ENCODE measurements around the gene ADAMTS9. TPM values are rescaled to one million over a fixed set of nuclear protein-coding genes. Genes with fewer than 3 reads are reported as not detected.

ADAMTS9 gene
- total and polyA plus RNA-seq, 2 experiments from 2014 or later = 0.31 to 0.81 TPM

DNA sequence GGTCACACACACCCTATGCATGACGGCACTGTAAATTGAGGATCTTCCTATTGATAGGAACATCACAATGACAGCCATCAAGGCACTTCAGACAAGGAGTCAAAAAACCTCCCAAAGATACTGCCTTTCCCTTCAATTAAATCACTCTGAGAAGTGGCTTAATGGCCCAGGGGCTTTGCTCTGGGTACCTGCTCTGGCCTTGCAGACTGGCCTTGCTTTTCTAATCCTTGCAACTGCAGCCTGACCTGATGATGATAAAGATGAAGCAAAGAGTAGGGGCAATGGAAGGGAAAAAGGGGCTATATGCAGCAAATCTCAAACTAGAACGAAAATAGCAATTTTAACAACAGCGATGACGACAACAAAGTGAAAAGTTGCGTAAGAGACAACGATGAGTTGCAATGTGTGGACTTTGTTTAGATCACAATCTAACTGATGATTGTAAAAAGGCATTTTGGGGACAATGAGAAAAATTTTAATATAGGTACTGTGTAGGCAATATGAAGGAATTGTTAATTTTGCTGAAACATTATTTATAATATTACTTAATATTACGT lies 14.6 kb downstream of the ADAMTS9 start (continued):
- TF ChIP-seq, protein P1, sequence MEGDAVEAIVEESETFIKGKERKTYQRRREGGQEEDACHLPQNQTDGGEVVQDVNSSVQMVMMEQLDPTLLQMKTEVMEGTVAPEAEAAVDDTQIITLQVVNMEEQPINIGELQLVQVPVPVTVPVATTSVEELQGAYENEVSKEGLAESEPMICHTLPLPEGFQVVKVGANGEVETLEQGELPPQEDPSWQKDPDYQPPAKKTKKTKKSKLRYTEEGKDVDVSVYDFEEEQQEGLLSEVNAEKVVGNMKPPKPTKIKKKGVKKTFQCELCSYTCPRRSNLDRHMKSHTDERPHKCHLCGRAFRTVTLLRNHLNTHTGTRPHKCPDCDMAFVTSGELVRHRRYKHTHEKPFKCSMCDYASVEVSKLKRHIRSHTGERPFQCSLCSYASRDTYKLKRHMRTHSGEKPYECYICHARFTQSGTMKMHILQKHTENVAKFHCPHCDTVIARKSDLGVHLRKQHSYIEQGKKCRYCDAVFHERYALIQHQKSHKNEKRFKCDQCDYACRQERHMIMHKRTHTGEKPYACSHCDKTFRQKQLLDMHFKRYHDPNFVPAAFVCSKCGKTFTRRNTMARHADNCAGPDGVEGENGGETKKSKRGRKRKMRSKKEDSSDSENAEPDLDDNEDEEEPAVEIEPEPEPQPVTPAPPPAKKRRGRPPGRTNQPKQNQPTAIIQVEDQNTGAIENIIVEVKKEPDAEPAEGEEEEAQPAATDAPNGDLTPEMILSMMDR (conservative IDR thresholded peaks at IDR 0.05; ENCODE audit: low read depth in 2 of 2) = no peak
- TF ChIP-seq EZH2 (IDR thresholded peaks at IDR 0.05; ENCODE audit: low read depth, unreplicated experiment) (no peak), ZNF114 (CRISPR knock-in tag; IDR thresholded peaks at IDR 0.05) (no peak), POLR2AphosphoS5 (IDR thresholded peaks at IDR 0.05; ENCODE audit: low read depth) (no peak)
- TF ChIP-seq, protein P2, sequence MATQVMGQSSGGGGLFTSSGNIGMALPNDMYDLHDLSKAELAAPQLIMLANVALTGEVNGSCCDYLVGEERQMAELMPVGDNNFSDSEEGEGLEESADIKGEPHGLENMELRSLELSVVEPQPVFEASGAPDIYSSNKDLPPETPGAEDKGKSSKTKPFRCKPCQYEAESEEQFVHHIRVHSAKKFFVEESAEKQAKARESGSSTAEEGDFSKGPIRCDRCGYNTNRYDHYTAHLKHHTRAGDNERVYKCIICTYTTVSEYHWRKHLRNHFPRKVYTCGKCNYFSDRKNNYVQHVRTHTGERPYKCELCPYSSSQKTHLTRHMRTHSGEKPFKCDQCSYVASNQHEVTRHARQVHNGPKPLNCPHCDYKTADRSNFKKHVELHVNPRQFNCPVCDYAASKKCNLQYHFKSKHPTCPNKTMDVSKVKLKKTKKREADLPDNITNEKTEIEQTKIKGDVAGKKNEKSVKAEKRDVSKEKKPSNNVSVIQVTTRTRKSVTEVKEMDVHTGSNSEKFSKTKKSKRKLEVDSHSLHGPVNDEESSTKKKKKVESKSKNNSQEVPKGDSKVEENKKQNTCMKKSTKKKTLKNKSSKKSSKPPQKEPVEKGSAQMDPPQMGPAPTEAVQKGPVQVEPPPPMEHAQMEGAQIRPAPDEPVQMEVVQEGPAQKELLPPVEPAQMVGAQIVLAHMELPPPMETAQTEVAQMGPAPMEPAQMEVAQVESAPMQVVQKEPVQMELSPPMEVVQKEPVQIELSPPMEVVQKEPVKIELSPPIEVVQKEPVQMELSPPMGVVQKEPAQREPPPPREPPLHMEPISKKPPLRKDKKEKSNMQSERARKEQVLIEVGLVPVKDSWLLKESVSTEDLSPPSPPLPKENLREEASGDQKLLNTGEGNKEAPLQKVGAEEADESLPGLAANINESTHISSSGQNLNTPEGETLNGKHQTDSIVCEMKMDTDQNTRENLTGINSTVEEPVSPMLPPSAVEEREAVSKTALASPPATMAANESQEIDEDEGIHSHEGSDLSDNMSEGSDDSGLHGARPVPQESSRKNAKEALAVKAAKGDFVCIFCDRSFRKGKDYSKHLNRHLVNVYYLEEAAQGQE (IDR thresholded peaks at IDR 0.05; ENCODE audit: unreplicated experiment) = no peak

DNA sequence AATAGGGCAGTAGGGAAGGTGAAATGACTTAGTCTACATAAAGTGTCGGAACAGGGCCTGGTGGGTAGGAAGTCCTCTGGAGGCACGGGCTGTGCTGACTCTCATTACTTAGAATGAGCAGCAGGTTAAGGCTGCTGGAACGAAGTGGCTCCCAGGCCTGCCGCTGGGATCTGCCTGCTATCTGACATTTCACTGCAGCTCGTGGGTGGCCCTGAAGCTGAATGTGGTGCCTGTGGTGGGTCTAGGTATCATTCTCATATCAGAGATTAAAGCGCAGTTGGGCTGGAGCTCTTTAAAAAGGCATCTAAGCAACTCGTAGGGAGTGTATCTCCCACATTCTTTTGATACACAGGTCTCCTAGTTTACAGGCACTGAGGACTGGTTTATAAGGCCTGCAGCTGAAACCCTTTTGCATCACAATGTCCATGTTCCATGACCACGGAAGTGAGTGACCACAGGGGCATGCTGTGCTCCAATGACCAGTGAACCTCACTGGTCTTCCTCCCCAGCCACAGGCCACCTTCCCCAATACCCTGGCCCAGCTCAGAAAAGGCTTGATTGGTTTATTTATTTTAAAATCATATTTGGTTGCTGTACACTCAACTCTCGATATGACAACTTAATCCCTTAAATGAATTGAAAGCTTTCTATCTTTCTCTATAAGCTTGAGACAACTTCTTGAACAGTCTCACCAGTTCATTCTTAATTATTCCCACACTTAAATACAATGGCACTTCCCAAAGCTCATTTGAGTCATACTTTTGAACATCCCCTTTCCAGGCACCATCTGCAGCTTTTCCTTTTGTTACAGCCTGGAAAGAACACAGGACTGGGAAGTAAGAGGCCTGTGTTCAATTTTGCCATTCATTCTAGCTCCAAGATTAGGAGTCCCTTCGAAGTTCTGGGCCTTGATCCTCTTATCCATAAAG lies 19.0 kb downstream of the ADAMTS9 start:
- peak; percentile 53 for ATAC-seq
- H3K36me3 Mint-ChIP-seq (ENCODE audit: low read depth) = no peaks in the 10 kb centered on the region
- TF ChIP-seq EZH2phosphoT487 (IDR thresholded peaks at IDR 0.05; ENCODE audit: unreplicated experiment) (no peak), ZNF114 (CRISPR knock-in tag; IDR thresholded peaks at IDR 0.05) (no peak), NANOG (IDR thresholded peaks at IDR 0.05; ENCODE audit: borderline replicate concordance) (no peak)
- TF ChIP-seq, protein P2 (IDR thresholded peaks at IDR 0.05; ENCODE audit: unreplicated experiment) = no peak

More for the DNA sequence above, 19.0 kb downstream of the ADAMTS9 start:
- no peak for DNase-seq (ENCODE audit: low spot score)
- H3K27me3 Mint-ChIP-seq (ENCODE audit: insufficient read depth, low read depth, poor library complexity) = no peaks in the 10 kb centered on the region
- Histone ChIP-seq H3K9me2 (ENCODE audit: insufficient read depth) (no peaks in the 10 kb centered on the region), H3F3A (replicated peaks; ENCODE audit: low read depth) (no peaks in the 10 kb centered on the region), H2AFZ (no peak overlapping the region), H3K4me1 (ENCODE audit: insufficient read depth) (no peaks in the 10 kb centered on the region), H3K4me3 (no peak overlapping the region), H3K27me3 (ENCODE audit: insufficient read depth) (no peaks in the 10 kb centered on the region), H3K79me2 (replicated peaks; ENCODE audit: insufficient read depth) (no peaks in the 10 kb centered on the region), H4K20me1 (replicated peaks; ENCODE audit: insufficient read depth) (0 out of 2 replicates have a peak, but pooled peaks cover 4% of the 10 kb centered on the region), H3K36me3 (ENCODE audit: insufficient read depth) (no peaks in the 10 kb centered on the region), H3K4me2 (no peak overlapping the region), H3K27ac (ENCODE audit: low read depth) (no peak overlapping the region)
- H3K4me1 Mint-ChIP-seq = peaks cover 17% of the 10 kb centered on the region
- H3K9me3 Mint-ChIP-seq = no peaks in the 10 kb centered on the region
- no peak overlapping the region for H3K4me3 Mint-ChIP-seq
- no peak overlapping the region for H3K27ac Mint-ChIP-seq
